Stimulated activated CD4-positive, alpha-beta T cell treated with anti-CD3 and anti-CD28 coated beads, Interleukin-4, amount 100 ng/mL, for 48 hours (primary cell): ENCODE measurements around the gene ARHGEF3.
"Not testable (repeated sequence)": the region's sequence is repeated elsewhere in the genome, so short reads cannot be mapped to it uniquely, and the experiment has no call there.

Source experiments
- DNase-seq, 2 donors: peaks; one replicate each; pipeline ENCODE4 v3.0.0-alpha.2; 2020; ENCODE audit warnings: low read depth in 2 of 2

Gene ARHGEF3

DNA sequence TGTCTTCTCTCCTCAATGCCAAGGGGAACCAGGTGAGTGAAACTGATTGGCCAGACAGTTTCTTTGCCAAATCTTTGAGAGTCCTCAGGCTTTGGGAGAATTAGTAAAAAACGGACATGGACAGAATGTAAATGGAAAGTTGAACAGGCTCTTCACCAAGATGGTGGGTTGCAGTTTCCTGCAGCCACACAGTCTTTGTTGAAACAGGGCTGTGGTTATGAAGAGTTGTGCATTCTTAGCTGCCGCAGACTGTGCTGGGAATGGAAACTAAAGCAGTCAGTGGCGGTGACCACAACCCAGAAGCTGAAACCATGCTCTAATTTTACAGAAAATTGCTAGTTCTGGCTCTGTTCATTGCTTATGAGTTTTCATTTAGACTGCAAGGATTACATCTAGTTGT, 76.6 kb downstream of the ARHGEF3 start:
- peak; percentile 38 to 48 for DNase-seq

DNA sequence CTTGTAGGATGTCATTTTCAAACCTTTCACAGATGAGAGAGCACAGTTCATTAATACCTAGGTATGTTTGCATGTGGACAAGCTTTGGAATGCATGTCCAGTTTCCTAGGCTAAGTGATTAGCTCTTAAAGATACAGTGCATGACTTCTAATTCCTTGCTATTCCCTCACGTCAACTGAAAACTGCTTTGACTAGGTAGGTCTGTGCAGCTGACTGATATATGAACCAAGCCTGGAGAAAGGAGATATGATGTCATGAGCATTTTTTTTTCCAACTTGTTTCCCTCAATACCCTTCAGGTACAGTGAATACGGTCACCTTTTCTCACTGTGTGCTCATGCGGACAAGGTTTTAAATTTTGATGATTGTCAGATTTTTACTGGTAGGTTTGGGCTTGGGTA, 77.1 kb downstream of the ARHGEF3 start:
- no peak for DNase-seq

GRCh38 chr3:56720849-56721248, 80.9 kb downstream of the ARHGEF3 start:
- no peak for DNase-seq

GRCh38 chr3:56718809-56719208, 82.9 kb downstream of the ARHGEF3 start:
- not testable (repeated sequence) for DNase-seq

DNA sequence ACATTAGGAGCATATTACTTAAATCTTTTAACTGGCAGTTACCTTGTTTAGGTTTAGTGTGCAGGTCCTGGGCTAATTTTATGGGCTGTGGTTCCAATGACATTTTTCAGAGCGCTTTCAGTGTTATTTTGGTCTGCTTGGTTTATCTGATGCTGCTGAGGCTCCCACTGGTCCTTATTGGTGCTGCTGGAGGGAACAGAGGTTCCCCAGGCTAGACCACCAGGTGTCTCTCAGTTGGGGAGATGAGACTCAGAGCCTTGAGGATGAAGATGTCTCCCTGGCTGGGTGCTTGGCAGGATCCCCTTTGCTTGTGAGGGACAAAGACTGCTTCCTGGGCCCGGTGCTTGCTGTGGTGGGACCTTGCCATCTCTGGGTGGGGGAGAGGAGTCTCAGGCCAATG, 90.4 kb downstream of the ARHGEF3 start:
- DNase-seq: no peak

GRCh38 chr3:56707412-56707811, 94.3 kb downstream of the ARHGEF3 start:
- DNase-seq: not testable (repeated sequence)

GRCh38 chr3:56706629-56707028, 95.1 kb downstream of the ARHGEF3 start:
- DNase-seq: no peak

DNA sequence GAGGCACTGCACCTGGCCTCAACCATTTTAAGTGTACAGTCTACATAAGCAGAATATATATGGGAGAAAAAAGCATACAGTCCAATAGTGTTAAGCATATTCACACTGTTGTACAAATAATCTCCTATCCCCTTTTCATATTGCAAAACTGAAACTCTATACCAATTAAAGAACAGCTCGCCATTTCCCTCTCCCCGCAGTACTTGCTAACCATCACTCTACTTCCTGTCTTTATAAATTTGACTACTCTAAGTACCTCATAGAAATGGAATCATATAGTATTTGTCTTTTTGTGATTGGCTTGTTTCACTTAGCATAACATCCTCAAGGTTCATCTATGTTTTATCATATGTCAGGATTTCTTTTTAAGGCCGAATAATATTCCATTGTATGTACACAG, 97.0 kb downstream of the ARHGEF3 start:
- no peak for DNase-seq

DNA sequence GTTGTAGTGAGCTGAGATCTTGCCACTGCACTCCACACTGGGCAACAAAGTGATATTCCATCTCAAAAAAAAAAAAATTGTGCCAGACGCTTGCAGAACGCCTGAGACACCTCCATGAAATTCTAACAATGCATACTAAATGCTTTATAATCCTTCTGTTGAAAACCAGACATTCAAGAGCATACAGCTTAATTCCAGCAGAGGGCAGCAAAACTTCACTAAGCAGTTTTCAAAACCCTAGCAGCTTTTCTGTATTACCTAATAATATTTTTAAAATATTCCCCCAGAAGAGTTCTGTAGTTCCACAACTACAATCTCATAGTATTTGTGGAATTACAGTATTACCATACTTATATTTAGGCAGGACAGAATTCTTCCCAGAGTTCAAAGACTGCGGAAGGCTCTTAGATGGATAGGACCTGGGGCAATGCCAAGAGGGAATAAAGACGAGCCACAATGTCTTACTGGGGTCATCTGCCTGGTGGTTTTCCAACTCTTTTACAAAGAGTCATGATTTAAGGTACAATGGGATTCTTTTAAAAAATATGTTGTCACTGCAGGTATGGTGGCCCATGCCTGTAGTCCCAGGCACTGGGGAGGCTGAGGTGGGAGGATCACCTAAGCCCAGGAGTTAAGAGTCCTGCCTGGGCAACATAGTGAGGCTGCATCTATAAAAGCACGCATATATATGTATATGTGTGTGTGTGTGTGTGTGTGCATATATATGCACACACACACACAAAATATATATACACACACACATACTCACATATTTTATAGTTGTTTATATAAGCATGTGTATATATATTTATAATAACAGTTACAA, 99.0 kb downstream of the ARHGEF3 start:
- peak in 1 of 2 donors; percentile 16 for DNase-seq

GRCh38 chr3:56700151-56700550, 101.6 kb downstream of the ARHGEF3 start:
- no peak for DNase-seq

DNA sequence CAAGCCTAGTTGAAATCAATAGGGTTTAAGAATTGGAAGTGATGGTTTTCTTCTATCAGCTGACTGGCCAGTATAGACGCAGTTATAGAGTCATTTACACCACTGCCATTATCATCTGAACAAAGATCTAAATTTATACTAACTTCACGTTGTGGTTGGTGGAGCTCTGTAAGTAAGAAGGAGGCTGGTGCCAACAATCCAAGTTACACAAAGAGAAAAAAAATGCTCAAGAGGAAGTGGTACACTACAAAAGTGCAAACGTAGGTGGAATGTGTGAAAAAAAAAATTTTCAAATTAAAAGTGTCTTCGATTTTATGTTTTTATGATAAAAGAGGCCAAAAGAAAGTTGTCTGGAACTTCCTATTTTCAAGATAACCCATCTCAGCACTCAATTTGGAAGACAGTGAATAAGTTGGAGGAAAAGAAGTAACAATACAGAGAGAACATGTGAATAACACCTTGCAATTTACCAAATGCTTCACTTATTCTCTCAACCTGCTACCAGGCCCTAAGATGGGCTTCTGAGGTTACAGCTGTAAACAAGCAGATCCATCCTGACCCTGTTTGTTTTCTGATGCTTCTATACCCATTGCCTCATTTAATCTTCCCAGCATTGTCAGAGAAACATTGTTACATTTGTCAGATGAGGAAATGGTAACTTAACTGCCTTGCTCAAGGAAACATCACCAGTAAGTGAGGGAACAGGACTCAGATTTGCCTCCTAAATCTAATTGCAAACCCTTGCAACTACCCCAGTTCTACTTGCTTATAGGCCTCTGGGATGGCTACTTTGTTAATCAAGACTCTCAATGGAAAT, 106.7 kb downstream of the ARHGEF3 start:
- DNase-seq: no peak

DNA sequence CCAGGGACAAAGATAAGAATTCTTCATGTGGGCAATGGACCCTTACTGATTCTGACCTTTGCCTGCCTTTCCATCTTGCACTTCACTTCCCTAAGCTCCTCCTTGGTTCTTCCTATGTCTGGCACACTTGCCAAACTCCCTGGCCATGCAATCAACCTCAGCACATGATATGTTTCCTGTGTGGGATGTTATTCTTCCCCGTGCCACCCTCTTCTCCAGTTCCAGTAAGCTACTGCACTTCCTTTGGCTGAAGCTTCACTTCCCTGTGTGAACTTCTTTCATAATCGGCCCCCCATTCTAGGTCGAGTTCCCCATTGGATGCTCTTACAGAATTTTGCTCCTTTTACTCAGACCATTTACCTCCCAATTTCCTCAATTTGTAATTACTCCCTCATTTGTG, 108.0 kb downstream of the ARHGEF3 start:
- no peak for DNase-seq

DNA sequence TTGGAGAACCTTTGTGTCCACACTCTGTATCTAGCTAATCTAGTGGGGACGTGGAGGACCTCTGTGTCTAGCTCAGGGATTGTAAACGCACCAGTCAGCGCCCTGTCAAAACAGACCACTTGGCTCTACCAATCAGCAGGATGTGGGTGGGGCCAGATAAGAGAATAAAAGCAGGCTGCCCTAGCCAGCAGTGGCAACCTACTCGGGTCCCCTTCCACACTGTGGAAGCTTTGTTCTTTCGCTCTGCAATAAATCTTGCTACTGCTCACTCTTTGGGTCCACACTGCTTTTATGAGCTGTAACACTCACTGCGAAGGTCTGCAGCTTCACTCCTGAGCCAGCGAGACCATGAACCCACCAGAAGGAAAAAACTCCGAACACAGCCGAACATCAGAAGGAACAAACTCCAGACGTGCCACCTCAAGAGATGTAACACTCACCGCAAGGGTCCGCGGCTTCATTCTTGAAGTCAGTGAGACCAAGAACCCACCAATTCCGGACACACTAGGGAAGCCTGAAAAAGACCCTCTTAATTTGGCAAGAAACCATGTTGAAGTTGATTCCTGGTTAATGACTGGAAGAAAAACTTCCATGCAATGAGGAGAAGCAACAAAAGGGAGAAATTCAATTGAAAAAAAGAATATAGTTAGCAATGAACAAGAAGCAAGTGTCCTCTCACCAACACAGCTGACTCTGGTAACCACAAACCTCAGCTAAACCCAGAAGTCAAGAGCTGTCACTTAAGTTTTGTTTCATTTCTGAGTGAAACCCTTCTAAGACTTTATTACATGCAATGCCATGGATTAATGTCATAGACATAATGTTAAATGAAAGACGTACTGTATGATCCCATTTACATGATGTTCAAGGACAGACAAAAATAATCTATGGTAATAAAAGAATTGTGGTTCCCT, 109.0 kb downstream of the ARHGEF3 start:
- not testable (repeated sequence) for DNase-seq

- DNase-seq: not testable (repeated sequence)
Observed at GRCh38 chr3:56692001-56692365, 109.8 kb downstream of the ARHGEF3 start.

DNA sequence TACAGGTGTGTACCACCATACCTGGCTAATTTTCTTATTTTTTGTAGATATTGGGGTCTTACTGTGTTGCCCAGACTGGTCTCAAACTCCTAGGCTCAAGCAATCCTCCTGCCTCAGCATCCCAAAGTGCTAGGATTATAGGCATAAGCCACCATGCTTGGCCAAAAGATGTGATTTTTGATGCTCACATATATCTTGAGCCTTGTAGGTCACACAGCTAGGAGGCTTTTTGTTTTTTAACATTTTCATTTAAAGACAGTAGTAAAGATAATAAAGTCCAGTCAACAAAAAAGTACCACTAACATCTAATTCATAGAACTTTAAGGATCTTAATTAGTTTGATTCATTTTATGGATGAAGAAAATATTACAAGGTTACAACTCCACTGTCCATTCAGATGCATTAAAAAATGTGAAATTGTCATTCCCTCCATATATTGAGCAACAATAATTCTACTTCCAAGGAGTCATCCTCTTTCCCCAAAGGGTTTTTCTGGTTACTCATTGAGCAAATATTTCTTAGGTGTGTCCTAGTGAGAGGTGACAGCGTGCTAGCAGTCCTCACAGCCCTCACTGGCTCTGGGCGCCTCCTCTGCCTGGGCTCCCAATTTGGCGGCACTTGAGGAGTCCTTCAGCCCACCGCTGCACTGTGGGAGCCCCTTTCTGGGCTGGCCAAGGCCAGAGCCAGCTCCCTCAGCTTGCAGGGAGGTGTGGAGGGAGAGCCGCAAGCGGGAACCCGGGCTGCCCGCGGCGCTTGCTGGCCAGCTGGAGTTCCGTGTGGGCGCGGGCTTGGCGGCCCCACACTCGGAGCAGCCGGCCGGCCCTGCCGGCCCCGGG, 110.4 kb downstream of the ARHGEF3 start:
- DNase-seq: no peak

- DNase-seq: no peak
Observed at GRCh38 chr3:56689303-56689702, 112.4 kb downstream of the ARHGEF3 start.

GRCh38 chr3:56688191-56688590, 113.6 kb downstream of the ARHGEF3 start:
- DNase-seq: no peak

DNA sequence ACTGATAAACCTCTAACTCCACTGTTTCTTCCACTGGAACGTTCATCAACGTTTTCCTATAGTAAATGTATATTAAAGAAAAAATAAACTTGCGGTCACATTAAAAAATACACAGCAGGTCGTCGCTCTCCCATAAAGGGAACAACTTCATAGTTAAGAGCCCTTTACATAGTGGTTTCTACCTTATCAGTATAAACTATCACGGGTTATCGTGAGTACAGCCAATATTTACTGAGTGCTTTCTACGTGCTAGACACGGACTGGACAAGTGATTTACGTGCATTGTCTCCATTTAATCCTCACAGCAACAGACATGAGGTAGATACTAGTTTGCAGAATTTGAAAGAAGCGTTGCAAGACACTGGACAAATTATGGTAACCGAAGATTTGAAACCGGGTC, 117.7 kb downstream of the ARHGEF3 start:
- DNase-seq: no peak

GRCh38 chr3:56683122-56683817, 118.5 kb downstream of the ARHGEF3 start, which contains the start of gene TASOR:
TSS of gene TASOR (minus strand) at chr3:56683265. CDS start at chr3:56683006, 259 bp downstream.
- peak; percentile 80 to 85 for DNase-seq

- peak; percentile 70 to 76 for DNase-seq
Observed at GRCh38 chr3:56682462-56683121, 119.2 kb downstream of the ARHGEF3 start.
